ENCODE data around the gene DRC7. TPM values are rescaled to one million over a fixed set of nuclear protein-coding genes. Genes with fewer than 3 reads are reported as not detected.
A peak's percentile ranks its signal among the peaks of the same experiment; 100 is the strongest.

Gene DRC7
- total and polyA plus RNA-seq, 10 of the 15 experiments (the other 5 are each of a cell fraction or from before 2014, with no cell fraction given): 0.06 to 0.49 (median 0.14) TPM; not detected in 4

- no peak for TF ChIP-seq ZNF274 (IDR thresholded peaks at IDR 0.05; ENCODE audit: insufficient read depth, insufficient read length)
- peak; percentile 30; the same call in 1 of the 2 replicates for TF ChIP-seq GATAD2B (conservative IDR thresholded peaks at IDR 0.05; ENCODE audit: low read depth)
- no peak for TF ChIP-seq ZZZ3 (IDR thresholded peaks at IDR 0.05; ENCODE audit: control insufficient read depth, insufficient read length, low read depth)
- peak; percentile 19 for TF ChIP-seq SP1 (IDR thresholded peaks at IDR 0.05; ENCODE audit: low read depth, low read length)
- no peak for TF ChIP-seq SMAD1 (IDR thresholded peaks at IDR 0.05; ENCODE audit: low read depth, partially characterized antibody)
- TF ChIP-seq EP300 (IDR thresholded peaks at IDR 0.05; ENCODE audit: borderline replicate concordance in 1 of 2, control insufficient read depth in 1 of 2, low read depth in 2 of 2, low read length in 2 of 2): no peak; a peak in 1 of 4 replicates
- no peak for TF ChIP-seq HDAC2 (IDR thresholded peaks at IDR 0.05)
- TF ChIP-seq TBL1XR1 (IDR thresholded peaks at IDR 0.05; ENCODE audit: low read depth, low read length): no peak
- TF ChIP-seq RELB (IDR thresholded peaks at IDR 0.05; ENCODE audit: low read depth): peak; percentile 67
- peak in 1 of 2 experiments; percentile 59; a peak in 2 of 4 replicates for TF ChIP-seq CEBPB (IDR thresholded peaks at IDR 0.05; ENCODE audit: borderline replicate concordance in 1 of 2, low read depth in 2 of 2, low read length in 2 of 2)
- TF ChIP-seq CREM (IDR thresholded peaks at IDR 0.05; ENCODE audit: low read depth): peak; percentile 77
- TF ChIP-seq CBX3 (IDR thresholded peaks at IDR 0.05; ENCODE audit: borderline replicate concordance, low read depth): no peak
- peak; percentile 78 for TF ChIP-seq CREB1 (IDR thresholded peaks at IDR 0.05; ENCODE audit: low read depth)
- 0 out of 2 replicates have a peak, but pooled peaks have one; percentile 6 for TF ChIP-seq BCL11A (IDR thresholded peaks at IDR 0.05; ENCODE audit: low read depth, low read length)
- no peak for TF ChIP-seq RB1 (IDR thresholded peaks at IDR 0.05; ENCODE audit: borderline replicate concordance)
- TF ChIP-seq ZNF384 (IDR thresholded peaks at IDR 0.05; ENCODE audit: borderline replicate concordance, low read depth, low read length): no peak
- peak; percentile 22; the same call in 1 of the 2 replicates for TF ChIP-seq MTA2 (IDR thresholded peaks at IDR 0.05; ENCODE audit: low read depth)
- peak; percentile 83 for TF ChIP-seq RUNX3 (IDR thresholded peaks at IDR 0.05; ENCODE audit: low read length)
- 0 out of 2 replicates have a peak, but pooled peaks have one; percentile 17 for TF ChIP-seq CBFB (IDR thresholded peaks at IDR 0.05; ENCODE audit: low read depth)
- peak; percentile 36; the same call in 1 of the 2 replicates for TF ChIP-seq NFIC (IDR thresholded peaks at IDR 0.05; ENCODE audit: low read depth, low read length)
- no peak for TF ChIP-seq ASH2L (IDR thresholded peaks at IDR 0.05; ENCODE audit: borderline replicate concordance, low read depth)
- TF ChIP-seq CUX1 (IDR thresholded peaks at IDR 0.05; ENCODE audit: insufficient replicate concordance, low read depth, low read length): no peak
- TF ChIP-seq SRF (IDR thresholded peaks at IDR 0.05; ENCODE audit: low read depth in 2 of 2, low read length in 2 of 2): no peak
- TF ChIP-seq LARP7 (IDR thresholded peaks at IDR 0.05): no peak
- TF ChIP-seq MAX (IDR thresholded peaks at IDR 0.05; ENCODE audit: low read depth, low read length): no peak
Measured at GRCh38 chr16:57689762-57690558, 4.6 kb upstream of the DRC7 start (continued).
